ENCODE results near the gene DMRTB1.

DMRTB1 gene

DNA sequence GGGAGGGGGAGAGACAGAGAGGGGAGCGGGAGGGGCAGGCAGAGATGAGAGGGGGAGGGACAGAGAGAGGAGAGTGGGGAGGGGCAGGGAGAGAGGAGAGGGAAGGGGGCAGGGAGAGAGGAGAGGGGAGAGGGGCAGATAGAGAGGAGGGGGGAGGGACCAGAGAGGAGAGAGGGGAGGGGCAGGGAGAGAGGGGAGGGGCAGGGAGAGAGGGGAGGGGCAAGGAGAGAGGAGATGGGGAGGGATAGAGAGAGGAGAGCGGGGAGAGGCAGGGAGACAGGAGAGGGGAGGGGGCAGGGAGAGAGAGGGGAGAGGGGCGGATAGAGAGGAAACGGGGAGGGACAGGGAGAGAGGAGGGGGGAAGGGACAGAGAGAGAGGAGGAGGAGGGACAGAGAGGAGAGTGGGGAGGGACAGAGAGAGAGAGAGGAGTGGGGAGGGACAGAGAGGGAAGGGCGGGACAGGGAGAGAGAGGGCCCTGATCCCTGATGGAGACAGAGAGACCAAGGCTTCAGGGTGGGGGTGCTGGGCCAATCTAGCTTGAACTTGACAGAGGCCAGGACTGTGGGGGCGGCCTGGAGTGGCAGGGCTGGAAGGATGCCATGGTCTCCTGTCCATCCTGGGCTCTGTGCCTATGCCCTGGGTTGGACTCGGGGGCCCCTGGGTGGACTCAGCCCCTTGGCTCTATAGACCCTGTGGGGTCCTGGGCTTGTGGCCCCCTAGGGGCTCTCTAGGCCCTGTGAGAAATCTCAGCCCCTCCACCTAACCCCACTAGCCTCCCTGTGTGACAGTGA is 43.6 kb downstream of the DMRTB1 start:
- TF ChIP-seq SIN3A (IDR thresholded peaks at IDR 0.05; ENCODE audit: borderline replicate concordance, insufficient read depth, low read length) (no peak), FOXP2 (optimal IDR thresholded peaks at IDR 0.05; ENCODE audit: borderline replicate concordance, extremely low read depth, extremely low read length, insufficient read depth) (no peak), TAF1 (IDR thresholded peaks at IDR 0.05; ENCODE audit: borderline replicate concordance, insufficient read depth, low read length) (no peak), POLR2AphosphoS5 (IDR thresholded peaks at IDR 0.05; ENCODE audit: low read depth, low read length) (no peak)
- TF ChIP-seq, protein P1, sequence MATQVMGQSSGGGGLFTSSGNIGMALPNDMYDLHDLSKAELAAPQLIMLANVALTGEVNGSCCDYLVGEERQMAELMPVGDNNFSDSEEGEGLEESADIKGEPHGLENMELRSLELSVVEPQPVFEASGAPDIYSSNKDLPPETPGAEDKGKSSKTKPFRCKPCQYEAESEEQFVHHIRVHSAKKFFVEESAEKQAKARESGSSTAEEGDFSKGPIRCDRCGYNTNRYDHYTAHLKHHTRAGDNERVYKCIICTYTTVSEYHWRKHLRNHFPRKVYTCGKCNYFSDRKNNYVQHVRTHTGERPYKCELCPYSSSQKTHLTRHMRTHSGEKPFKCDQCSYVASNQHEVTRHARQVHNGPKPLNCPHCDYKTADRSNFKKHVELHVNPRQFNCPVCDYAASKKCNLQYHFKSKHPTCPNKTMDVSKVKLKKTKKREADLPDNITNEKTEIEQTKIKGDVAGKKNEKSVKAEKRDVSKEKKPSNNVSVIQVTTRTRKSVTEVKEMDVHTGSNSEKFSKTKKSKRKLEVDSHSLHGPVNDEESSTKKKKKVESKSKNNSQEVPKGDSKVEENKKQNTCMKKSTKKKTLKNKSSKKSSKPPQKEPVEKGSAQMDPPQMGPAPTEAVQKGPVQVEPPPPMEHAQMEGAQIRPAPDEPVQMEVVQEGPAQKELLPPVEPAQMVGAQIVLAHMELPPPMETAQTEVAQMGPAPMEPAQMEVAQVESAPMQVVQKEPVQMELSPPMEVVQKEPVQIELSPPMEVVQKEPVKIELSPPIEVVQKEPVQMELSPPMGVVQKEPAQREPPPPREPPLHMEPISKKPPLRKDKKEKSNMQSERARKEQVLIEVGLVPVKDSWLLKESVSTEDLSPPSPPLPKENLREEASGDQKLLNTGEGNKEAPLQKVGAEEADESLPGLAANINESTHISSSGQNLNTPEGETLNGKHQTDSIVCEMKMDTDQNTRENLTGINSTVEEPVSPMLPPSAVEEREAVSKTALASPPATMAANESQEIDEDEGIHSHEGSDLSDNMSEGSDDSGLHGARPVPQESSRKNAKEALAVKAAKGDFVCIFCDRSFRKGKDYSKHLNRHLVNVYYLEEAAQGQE (IDR thresholded peaks at IDR 0.05; ENCODE audit: insufficient read depth in 1 of 2, low read depth in 2 of 2, low read length in 2 of 2), result no peak

DNA sequence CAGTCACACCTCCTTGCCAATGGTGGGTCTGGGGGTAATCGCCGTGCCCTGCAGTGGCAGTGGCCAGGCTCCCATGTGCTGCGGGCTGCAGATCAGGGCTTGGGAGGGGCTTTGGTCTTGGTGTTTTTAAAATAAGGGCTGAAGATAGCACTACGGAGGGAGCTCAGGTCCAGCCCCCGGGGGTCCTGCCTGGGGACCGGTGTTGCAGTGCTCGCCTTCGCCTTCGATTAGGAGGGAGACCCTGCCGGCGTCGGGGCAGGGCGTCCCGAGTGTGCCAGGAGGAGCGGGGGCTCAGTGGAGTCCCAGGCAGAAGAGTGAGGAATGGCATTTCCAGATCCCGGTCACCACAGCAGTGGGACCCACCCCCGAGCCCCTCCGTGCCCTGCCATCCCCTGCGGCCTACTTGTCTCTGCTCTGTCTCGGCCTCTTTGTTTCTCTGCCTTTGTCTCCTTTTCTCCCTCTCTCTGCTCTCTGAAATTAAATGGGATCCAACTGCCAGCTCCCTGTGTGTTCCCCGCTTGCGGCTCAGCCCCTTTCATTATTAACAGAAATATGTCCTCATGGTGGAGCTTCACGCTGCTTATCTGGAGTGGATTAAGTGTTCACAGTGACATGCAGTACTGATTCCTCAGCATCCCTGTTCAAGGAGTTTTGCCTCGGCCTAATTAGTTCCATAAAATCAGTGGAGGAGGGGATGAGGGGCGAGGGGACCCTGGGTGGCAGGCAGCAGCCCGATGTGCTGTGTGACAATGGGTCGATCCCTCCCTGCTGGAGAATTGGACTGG is 44.4 kb downstream of the DMRTB1 start:
- TF ChIP-seq, protein P1 (IDR thresholded peaks at IDR 0.05; ENCODE audit: insufficient read depth in 1 of 2, low read depth in 2 of 2, low read length in 2 of 2), result no peak

DNA sequence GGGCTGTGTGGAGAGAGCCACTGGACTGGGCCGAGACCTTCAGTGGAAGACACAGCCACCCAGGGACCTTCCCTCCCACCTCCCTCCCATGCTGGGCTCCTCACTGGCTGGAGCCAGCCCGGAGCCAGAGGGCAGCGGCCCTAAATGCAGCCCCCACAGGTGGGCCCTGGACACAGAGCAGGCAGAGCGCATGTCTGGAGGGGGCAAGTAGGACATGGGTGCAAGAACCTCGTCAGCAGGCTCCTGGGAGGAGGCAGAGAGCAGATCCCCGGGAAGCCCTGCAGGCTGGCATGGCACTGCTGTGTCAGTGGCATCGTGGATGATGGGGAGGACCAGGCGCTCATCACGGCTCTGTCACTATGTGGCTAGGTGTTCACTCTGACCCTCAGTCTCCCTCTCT is 45.7 kb downstream of the DMRTB1 start:
- TF ChIP-seq SIN3A (IDR thresholded peaks at IDR 0.05; ENCODE audit: borderline replicate concordance, insufficient read depth, low read length) (no peak), POLR2AphosphoS5 (IDR thresholded peaks at IDR 0.05; ENCODE audit: low read depth, low read length) (no peak), FOXP2 (optimal IDR thresholded peaks at IDR 0.05; ENCODE audit: borderline replicate concordance, extremely low read depth, extremely low read length, insufficient read depth) (no peak), TAF1 (IDR thresholded peaks at IDR 0.05; ENCODE audit: borderline replicate concordance, insufficient read depth, low read length) (no peak)
- TF ChIP-seq, protein P1 (IDR thresholded peaks at IDR 0.05; ENCODE audit: insufficient read depth in 1 of 2, low read depth in 2 of 2, low read length in 2 of 2), result no peak

DNA sequence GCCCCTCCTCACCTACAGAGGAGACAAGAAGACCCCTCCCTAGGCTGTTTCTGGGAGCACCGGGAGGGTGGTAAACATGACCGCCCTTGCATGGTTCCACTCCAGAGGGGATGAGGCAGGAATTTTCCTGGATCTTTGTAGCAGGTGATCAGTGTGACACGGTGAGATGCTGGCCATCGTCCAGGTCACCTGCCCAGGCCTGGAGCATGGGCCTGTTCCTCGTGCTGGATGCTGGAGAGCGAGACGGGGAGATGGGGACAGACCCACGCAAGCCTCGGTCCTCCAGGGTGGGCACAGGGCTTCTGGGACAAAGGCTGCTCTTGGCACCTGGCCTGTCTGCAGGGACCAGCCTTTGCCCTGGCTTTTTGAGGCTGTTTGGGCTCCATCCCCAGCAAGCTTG is 46.2 kb downstream of the DMRTB1 start:
- no peak for TF ChIP-seq FOXP2 (optimal IDR thresholded peaks at IDR 0.05; ENCODE audit: borderline replicate concordance, extremely low read depth, extremely low read length, insufficient read depth)
- TF ChIP-seq, protein P1 (IDR thresholded peaks at IDR 0.05; ENCODE audit: insufficient read depth in 1 of 2, low read depth in 2 of 2, low read length in 2 of 2), result no peak
- no peak for TF ChIP-seq POLR2AphosphoS5 (IDR thresholded peaks at IDR 0.05; ENCODE audit: low read depth, low read length)
- no peak for TF ChIP-seq SIN3A (IDR thresholded peaks at IDR 0.05; ENCODE audit: borderline replicate concordance, insufficient read depth, low read length)

All from PFSK-1 (cell line).